ENCODE measurements around the gene PIM3. TPM values are rescaled to one million over a fixed set of nuclear protein-coding genes. Genes with fewer than 3 reads are reported as not detected.
"Not testable (repeated sequence)": the region's sequence is repeated elsewhere in the genome, so short reads cannot be mapped to it uniquely, and the experiment has no call there.

Gene PIM3
- total RNA-seq, 1 experiment from 2014 or later, result 37.1 TPM

DNA sequence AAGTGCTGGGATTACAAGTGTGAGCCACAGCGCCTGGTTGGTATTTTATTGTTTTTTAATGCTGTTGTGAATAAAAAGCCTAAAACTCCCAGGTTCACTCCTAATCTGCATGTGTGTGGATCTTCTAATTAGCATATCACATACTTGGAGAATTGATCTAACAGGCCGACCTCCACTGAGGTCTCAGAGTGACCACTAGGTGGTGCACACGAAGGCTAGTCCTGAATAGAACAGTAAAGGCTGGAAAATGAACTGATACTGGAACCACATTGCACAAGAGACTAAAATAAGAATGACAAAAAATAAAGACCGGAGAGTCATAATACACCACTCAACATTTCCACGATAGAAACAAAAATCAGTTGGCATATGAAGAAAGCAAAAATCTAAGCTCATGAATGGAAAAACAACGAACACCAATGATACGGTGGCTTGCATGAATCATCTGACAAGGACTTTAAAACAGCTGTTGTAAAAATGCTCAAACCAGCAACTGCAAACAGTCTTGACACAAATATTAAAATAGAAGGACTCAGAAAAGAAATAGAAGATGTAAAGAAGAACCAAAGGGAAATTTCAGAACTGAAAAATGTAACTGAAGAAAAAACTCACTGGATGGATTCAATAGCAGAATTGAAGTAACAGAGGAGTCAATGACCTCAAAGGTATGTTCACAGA lies 19.2 kb downstream of the PIM3 start:
- DNase-seq, result no peak
- Histone ChIP-seq H3K4me3 (no peak overlapping the region), H3K27me3 (no peaks in the 10 kb centered on the region), H3K36me3 (no peaks in the 10 kb centered on the region), H3K9me3 (peaks cover 3% of the 10 kb centered on the region; the same call in 1 of the 2 replicates)

DNA sequence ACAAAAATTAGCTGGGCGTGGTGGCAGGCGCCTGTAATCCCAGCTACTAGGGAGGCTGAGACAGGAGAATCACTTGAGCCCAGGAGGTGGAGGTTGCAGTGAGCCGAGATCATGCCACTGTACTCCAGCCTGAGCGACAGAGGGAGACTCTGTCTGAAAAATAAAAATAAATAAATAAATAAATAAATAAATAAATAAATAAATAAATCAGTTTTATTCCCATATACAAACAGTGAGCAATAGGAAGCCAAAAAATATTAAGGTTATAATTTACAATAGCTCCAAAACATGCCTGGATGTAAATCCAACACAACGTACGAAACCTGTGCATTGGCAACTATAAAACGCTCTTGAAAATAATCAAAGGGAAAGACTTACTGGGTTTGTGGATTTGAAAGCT lies 21.2 kb downstream of the PIM3 start:
- not testable (repeated sequence) for H3K4me3 ChIP-seq, H3K27me3 ChIP-seq, DNase-seq, H3K36me3 ChIP-seq
- peaks cover 16% of the 10 kb centered on the region for H3K9me3 ChIP-seq

DNA sequence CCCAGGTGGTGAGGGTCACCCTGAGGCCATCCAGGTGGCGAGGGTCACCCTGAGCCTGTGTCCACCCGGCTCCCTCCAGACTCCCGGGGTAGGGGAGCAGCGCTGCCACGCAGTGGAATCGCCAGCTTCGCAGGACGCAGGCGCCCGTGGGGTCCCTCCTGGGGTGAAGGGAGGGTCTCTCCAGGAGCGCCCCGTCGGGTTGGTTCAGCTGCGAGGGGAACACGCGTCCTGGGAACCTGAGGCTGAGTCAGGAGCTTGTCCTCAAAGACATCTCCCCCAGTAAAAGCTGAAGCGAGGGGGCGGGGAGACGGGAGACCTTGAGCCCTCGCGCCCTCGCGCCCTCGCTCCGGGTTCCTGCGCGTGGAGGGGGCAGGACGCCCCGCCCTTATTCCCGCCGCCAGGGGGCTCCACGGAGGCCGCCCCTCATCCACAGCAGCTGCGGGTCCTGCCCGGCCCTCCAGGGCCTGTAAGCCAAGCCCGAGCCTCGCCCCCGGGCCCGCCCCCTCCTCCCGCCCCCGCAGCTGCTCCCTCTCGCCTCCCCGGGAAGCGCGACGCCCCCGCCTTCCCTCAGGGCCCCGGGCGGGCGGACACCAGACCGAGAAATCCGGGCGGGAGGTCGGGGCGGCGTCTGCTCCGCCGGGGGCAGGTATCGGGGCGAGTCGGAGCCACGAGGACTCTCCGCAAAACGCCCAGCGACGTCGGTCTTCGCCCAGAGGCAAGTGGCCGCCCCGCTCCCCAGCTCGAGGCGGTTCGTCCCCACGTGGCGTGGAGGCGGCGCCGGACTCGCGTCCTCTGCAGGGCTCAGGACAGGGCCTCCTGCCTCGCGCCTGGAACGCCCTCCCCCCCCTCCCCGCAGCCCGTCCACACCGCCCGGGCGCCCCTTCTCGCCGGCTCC lies 22.8 kb downstream of the PIM3 start:
- Histone ChIP-seq H3K36me3 (no peaks in the 10 kb centered on the region), H3K27me3 (no peaks in the 10 kb centered on the region), H3K4me3 (no peak overlapping the region), H3K9me3 (peaks cover 17% of the 10 kb centered on the region)
- no peak for DNase-seq

DNA sequence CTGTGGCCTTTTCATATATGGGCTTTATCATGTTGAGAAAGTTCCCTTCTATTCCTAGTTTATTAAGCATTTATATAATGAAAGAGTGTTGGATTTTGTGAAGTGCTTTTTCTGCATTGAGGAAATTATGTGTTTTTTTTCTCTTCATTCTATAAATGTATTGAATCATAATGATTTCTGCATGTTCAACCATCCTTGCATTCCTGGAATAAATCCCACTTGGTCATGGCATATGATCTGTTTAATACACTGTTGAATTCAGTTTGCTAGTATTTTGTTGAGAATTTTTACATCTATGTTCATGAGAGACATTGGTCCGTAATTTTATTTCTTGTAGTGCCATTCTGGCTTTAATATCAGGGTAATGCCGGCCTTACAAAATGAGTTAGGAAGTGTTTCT lies 25.8 kb downstream of the PIM3 start:
- Histone ChIP-seq H3K4me3 (no peak overlapping the region), H3K9me3 (peaks cover 18% of the 10 kb centered on the region), H3K36me3 (no peaks in the 10 kb centered on the region), H3K27me3 (no peaks in the 10 kb centered on the region)
- DNase-seq, result no peak

DNA sequence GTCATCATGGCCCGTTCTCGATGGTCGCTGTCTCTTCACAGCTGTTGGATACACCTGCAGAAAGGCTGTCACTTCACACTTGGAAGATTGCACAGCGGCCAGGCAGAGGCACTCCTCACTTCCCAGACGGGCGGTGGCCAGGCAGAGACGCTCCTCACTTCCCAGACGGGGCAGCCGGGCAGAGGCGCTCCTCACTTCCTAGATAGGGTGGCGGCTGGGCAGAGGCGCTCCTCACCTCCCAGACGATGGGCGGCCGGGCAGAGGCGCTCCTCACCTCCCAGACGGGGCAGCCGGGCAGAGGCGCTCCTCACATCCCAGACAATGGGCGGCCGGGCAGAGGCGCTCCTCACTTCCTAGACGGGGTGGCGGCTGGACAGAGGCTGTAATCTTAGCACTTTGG lies 29.3 kb downstream of the PIM3 start:
- not testable (repeated sequence) for DNase-seq, H3K27me3 ChIP-seq, H3K4me3 ChIP-seq, H3K36me3 ChIP-seq
- H3K9me3 ChIP-seq, result peaks cover 19% of the 10 kb centered on the region

DNA sequence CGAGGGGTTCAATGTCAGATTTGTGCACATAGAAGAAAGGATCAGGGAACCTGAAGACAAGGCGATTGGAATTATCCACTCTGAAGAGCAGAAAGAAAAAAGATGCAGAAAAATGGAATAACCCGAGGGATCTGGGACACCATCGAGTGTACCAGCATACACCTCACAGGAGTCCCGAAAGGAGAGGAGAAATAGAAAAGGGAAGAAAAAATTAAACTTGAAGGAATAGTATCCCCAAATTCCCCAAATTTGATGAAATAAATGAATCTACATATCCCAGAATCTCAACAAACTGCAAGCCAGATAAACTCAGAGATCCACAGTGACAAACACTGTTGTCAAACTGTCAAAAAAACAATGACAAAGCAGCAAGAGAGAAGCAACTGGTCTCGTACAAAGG lies 30.6 kb downstream of the PIM3 start:
- Histone ChIP-seq H3K4me3 (no peak overlapping the region), H3K27me3 (no peaks in the 10 kb centered on the region), H3K9me3 (peaks cover 12% of the 10 kb centered on the region), H3K36me3 (no peaks in the 10 kb centered on the region)
- DNase-seq, result no peak

DNA sequence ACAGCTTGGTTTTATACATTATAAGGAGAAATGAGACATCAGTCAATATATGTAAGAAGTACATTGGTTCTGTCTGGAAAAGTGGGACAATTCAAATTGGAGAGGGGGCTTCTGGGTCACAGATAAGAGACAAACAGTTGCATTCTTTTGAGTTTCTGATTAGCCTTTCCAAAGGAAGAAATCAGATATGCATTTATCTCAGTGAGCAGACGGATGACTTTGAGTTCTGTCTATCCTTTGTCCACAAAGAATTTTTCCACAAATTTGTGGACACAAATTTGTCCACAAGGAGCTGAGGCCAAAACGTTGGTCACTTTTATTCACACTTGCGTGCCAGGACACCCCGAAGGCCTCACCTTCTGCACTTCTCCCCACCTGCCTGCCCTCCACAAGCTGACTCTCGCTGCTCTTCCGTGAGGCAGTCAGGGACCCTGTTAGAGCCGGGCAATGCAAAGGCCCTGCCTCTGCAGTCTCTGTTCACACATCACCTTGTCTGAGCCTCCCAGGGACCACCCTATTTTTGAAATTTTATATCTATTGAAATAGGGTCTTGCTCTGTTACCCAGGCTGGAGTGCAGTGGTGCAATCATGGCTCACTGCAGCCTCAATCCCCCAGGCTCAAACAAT lies 31.4 kb downstream of the PIM3 start:
- no peaks in the 10 kb centered on the region for H3K36me3 ChIP-seq
- no peak for DNase-seq
- H3K27me3 ChIP-seq, result no peaks in the 10 kb centered on the region
- H3K4me3 ChIP-seq, result no peak overlapping the region
- peaks cover 6% of the 10 kb centered on the region for H3K9me3 ChIP-seq

DNA sequence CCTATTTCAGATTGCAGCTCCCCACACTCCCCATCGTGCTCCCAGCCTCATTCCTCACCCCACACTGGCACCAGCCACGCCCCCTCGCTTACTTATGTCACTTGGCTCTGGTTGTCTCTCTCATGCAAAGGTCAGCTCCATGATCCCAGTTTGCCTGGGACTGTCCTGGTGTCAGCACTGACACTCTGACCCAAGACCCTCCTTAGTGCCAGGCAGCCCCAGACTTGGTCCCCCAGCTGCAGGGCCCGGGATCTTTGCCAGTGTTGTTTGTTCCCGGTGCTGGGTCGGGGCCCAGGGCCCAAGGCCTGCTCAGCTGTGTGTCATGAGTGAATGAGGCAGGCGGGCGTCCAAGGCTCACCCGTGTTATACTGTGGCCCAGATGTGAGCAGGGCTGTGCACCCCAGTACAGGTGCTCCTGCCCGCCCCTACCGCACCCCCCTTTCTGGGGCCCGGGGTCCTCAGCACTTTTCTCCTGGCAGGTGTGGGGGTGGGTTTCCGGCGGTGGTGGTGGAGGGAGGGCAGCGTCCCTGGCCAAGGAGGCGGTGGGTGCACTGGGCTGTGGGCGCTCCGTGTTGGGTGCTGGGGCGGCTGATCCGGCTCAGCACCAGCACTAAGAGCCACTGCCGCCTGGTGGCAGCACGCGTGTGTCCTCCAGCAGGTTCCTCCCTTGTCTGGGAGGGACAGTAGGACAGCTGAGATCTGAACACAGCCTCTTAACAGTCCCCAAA lies 32.5 kb downstream of the PIM3 start:
- no peaks in the 10 kb centered on the region for H3K36me3 ChIP-seq
- no peak overlapping the region for H3K4me3 ChIP-seq
- peaks cover 6% of the 10 kb centered on the region for H3K9me3 ChIP-seq
- H3K27me3 ChIP-seq, result no peaks in the 10 kb centered on the region
- peak; percentile 28 for DNase-seq

DNA sequence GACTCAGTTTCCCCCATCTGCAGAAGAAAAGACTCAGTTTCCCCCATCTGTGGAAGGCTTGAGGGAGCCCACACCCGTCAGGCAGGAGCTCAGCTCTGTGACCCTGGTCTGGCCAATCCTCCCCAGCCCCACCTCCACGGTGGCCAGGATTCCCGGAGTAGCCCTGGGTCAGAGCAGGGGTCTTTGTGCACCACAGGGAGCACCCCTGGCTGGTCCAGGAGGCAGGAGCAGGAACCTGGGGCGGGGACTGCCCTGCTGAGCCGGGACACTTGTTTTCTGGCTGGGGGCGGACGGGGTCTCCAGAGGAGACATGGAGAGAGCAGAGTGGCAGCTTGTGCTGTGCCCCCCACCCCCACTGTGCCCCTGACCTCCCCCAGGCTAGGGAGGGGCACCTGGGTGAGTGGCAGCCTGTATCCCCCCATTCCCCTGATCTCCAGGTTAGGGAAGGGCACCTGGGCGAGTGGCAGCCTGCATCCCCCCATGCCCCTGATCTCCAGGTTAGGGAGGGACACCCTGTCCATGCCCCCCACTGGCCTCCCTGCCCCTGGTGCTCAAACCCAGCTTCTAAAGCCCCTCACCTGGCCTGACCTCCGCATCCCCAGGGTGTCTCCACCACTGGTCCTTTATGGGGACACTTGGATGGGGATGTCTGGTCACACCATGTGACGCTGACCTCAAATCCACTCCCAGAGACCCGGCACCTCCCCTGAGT lies 33.2 kb downstream of the PIM3 start:
- H3K9me3 ChIP-seq, result peaks cover 6% of the 10 kb centered on the region
- DNase-seq, result no peak
- H3K4me3 ChIP-seq, result no peak overlapping the region
- no peaks in the 10 kb centered on the region for H3K27me3 ChIP-seq
- H3K36me3 ChIP-seq, result no peaks in the 10 kb centered on the region

DNA sequence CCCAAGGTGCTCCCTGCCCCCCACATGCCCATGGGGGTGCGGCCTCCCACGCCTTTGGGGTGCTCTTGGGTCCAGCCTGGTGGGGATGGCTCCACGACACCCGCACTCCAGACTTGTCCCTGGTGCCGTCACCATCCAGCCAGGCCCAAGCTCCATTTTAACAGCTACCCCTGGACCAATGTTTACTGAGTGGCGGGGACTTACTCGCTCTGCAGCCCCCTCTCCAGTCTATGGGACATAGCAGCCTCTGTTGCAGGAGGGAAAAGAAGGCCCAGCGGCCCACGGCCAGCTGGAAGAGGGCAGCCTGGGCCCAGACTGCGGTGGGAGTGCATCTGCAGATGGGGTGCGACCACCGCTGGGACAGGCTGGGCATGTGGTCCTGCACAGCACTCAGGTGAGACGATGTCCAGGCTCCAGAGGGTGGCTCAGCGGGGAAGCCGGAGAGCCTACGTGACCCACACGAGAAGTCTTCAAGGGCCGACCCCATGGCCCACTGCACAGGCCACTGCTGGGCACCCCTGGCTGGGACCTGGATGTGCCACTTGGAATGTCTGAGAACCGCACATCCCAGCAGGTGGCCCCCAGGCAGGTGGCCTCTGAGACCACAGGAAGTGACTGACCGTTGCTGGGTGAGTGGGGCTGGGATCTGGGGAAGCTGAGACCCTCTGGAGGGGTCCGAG lies 33.9 kb downstream of the PIM3 start:
- H3K4me3 ChIP-seq, result no peak overlapping the region
- DNase-seq, result no peak
- H3K27me3 ChIP-seq, result no peaks in the 10 kb centered on the region
- H3K9me3 ChIP-seq, result peaks cover 6% of the 10 kb centered on the region
- H3K36me3 ChIP-seq, result no peaks in the 10 kb centered on the region

DNA sequence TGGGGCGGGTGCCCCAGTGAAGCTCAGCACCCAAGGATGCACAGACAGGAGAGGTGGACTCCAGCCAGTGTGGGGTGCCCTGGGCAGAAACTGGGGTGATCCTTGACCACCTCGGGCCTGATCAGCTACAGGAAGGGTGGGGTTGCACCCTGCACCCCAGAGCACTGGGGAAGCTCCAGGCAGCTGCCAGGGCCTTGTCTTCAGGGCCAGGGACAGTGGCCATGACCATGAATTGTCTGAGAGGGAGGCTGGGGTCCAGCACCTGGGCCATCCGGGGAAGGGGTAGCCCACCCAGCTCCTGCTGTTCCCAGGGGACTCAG lies 34.4 kb downstream of the PIM3 start:
- no peak overlapping the region for H3K4me3 ChIP-seq
- no peaks in the 10 kb centered on the region for H3K27me3 ChIP-seq
- peaks cover 6% of the 10 kb centered on the region for H3K9me3 ChIP-seq
- no peak for DNase-seq
- no peaks in the 10 kb centered on the region for H3K36me3 ChIP-seq

DNA sequence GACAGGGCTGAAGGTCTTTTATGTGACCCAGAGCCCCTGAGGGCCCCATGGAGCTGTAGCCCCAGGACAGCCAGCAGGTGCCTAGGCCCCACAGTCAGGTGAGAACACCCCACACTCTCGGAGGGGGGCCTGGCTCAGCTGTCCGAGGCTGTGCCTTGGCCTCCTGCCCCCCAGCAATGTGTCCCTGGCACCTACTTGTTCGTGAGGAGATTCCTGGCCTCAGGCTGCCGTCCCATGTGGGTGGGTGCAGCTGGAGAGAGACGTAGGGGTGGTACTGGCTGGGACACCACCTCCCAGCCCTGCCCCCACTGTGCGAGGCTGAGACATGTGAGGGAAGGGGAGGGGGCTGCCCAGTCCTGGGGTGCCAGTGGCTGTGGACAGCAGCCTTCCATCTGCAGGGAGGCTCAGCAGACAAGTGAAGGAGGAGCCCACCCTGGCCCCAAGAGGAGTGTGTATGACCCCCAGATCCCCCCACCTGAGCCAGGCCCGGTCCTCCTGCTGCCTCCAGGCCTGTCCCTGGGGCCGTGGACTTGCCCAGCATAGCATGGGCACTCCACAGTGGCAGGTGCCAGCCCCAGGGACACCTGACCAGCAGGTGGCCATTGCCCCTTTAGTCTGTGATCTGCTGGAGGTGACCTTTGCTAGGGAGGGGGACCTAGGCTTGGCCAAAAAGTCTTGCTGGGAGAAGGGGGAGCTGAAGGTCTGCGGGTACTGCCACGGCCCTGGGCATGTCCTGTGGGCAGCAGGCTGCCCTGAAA lies 35.0 kb downstream of the PIM3 start:
- Histone ChIP-seq H3K9me3 (peaks cover 6% of the 10 kb centered on the region), H3K4me3 (no peak overlapping the region), H3K36me3 (no peaks in the 10 kb centered on the region), H3K27me3 (no peaks in the 10 kb centered on the region)
- no peak for DNase-seq

DNA sequence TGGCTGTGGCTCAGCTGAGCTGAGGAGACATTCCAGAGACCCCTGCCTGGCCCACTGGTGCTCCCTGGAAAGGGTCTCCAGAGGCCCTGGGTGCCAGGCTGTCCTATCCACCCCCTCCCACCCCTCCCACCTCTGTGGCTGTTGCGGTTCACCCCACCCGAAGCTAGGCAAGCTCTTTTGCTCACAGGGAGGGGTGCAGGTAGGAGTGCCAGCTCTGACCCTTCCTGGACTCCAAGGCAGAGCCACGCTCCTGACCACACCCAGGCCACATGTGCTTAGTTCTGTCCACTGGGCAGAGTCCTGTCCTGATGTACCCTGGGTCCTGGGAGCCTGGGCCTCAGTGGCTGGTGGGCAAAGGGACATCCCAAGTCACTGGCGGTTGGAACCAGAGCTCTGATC lies 35.5 kb downstream of the PIM3 start:
- no peak for DNase-seq
- Histone ChIP-seq H3K27me3 (no peaks in the 10 kb centered on the region), H3K36me3 (no peaks in the 10 kb centered on the region), H3K4me3 (no peak overlapping the region), H3K9me3 (peaks cover 3% of the 10 kb centered on the region)

DNA sequence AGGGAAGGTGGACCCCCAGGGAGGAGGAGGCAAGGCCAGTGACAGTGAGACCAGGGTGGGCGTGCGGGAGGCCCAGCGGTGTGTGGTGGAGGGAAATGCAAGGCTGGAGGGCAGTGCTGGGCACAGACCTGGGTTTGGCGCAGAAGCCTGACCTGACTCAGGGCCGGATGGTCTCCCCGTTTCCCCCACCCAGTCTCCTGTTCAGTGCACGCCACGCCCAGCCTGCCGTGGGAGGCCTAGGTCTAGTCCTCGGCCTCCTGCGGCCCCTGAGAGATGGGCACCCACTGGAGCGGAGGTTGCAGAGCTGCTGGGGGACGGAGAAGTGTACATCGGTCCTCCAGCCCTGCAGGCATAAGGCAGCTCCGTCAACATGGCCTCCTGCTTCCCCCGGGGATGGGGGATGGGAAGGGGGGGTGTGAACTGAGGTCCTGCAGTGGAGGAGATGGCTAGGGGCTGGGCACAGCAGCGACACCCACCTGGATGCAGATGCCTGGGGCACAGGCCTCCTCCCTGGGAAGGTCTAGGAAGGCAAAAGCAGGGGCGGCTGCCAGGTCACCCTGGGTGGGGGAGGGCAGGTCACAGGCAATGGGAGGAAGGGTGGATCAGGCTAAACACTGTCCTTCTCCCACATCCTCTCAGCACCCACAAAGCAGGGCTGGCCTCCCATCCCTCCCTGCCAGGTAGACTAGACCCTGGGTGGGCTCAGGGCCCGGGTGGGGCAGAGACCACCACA lies 36.1 kb downstream of the PIM3 start:
- DNase-seq, result no peak
- Histone ChIP-seq H3K4me3 (no peak overlapping the region), H3K27me3 (no peaks in the 10 kb centered on the region), H3K9me3 (no peaks in the 10 kb centered on the region), H3K36me3 (no peaks in the 10 kb centered on the region)

DNA sequence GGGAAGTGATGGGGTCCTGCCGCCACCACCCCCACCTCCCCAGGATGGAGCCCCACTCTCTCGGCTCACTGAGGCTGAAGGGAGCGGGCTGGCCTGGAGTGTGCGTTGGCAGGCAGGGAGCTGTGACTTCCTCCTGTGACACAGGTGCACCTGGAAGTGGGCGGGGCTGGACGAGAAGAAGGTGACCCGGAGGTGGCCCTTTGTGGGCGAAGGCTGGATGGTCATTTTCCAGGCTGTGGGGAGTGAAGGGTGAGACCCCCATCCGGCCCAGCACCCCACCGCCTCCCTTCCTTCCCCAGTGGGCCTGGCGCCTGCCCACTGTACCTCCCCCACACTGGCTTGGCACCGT lies 36.7 kb downstream of the PIM3 start:
- H3K4me3 ChIP-seq, result no peak overlapping the region
- no peaks in the 10 kb centered on the region for H3K27me3 ChIP-seq
- DNase-seq, result no peak

More for the DNA sequence above, 36.7 kb downstream of the PIM3 start:
- Histone ChIP-seq H3K9me3 (no peaks in the 10 kb centered on the region), H3K36me3 (no peaks in the 10 kb centered on the region)
